Hepatocyte (in vitro differentiated cells): ENCODE data around the gene WDR19. TPM values are rescaled to one million over a fixed set of nuclear protein-coding genes. Genes with fewer than 3 reads are reported as not detected.
"Not testable (repeated sequence)": the region's sequence is repeated elsewhere in the genome, so short reads cannot be mapped to it uniquely, and the experiment has no call there.

ENCODE experiments used
- DNase-seq: peaks from one replicate; pipeline ENCODE4 v3.0.0-alpha.2; 2016; ENCODE audit warnings: low spot score
- H2AFZ ChIP-seq: fragments of 200-600 bp; sonication (generic); 2 replicates; pipeline ENCODE4 v1.6.0; 2016; ENCODE audit warnings: antibody characterized with exemption, mild to moderate bottlenecking
- H3K27ac ChIP-seq: fragments of 200-600 bp; sonication (generic); 2 replicates; pipeline ENCODE4 v1.5.1; 2016; ENCODE audit warnings: mild to moderate bottlenecking
- H3K27me3 ChIP-seq: fragments of 200-600 bp; sonication (generic); 2 replicates; pipeline ENCODE4 v1.6.1; 2016
- H3K36me3 ChIP-seq: fragments of 200-600 bp; sonication (generic); replicated peaks from 2 replicates; pipeline ENCODE4 v1.5.1; 2016; ENCODE audit warnings: low read depth; ENCODE audit not compliant: insufficient read depth
- H3K4me1 ChIP-seq: fragments of 200-600 bp; sonication (generic); 2 replicates; pipeline ENCODE4 v1.5.1; 2016; ENCODE audit warnings: mild to moderate bottlenecking, moderate library complexity; ENCODE audit not compliant: insufficient read depth
- H3K4me2 ChIP-seq: fragments of 200-600 bp; sonication (generic); 2 replicates; pipeline ENCODE4 v1.6.0; 2016
- H3K4me3 ChIP-seq: fragments of 200-600 bp; sonication (generic); 2 replicates; pipeline ENCODE4 v1.5.1; 2016; ENCODE audit warnings: mild to moderate bottlenecking
- H3K79me2 ChIP-seq: fragments of 200-600 bp; sonication (generic); 2 replicates; pipeline ENCODE4 v1.6.0; 2017; ENCODE audit warnings: mild to moderate bottlenecking
- H3K9me2 ChIP-seq: fragments of 200-600 bp; sonication (generic); replicated peaks from 2 replicates; pipeline ENCODE4 v1.6.0; 2017; ENCODE audit warnings: mild to moderate bottlenecking; ENCODE audit not compliant: insufficient read depth
- H3K9me3 ChIP-seq: fragments of 200-600 bp; sonication (generic); 2 replicates; pipeline ENCODE4 v1.5.1; 2016; ENCODE audit warnings: low read depth, mild to moderate bottlenecking
- H4K20me1 ChIP-seq: fragments of 200-600 bp; sonication (generic); 2 replicates; pipeline ENCODE4 v1.6.0; 2016; ENCODE audit warnings: mild to moderate bottlenecking; ENCODE audit not compliant: insufficient read depth, poor library complexity, severe bottlenecking
- EZH2 ChIP-seq: fragments of 200-600 bp; sonication (generic); IDR thresholded peaks from 2 replicates; pipeline ENCODE4 v1.6.1; 2016; ENCODE audit warnings: antibody characterized with exemption, mild to moderate bottlenecking, borderline replicate concordance
- EZH2phosphoT487 ChIP-seq: fragments of 200-600 bp; sonication (generic); IDR thresholded peaks from one replicate; pipeline ENCODE4 v1.6.1; 2018; ENCODE audit warnings: antibody characterized with exemption, mild to moderate bottlenecking, low read depth, moderate library complexity; ENCODE audit not compliant: unreplicated experiment, severe bottlenecking
- WGBS: methylation state at CpG from one replicate; pipeline ENCODE4 v1.1.6; 2016; ENCODE audit warnings: low lambda C conversion rate; ENCODE audit errors: missing lambda C conversion rate; 5-methylcytosine and 5-hydroxymethylcytosine counted together
- polyA plus RNA-seq: library from polyadenylated mRNA; unstranded; fragments of >200 nt; fragmentation: Nextera tagmentation; extraction: Ambion mirVana; gene quantifications from 2 replicates; pipeline ENCODE4 v1.2.1, GENCODE V29; 2016
- total RNA-seq: library from RNA; depleted of rRNA; stranded (reverse); fragments of >200 nt; gene quantifications from 2 replicates; pipeline ENCODE4 v1.2.3, GENCODE V29; 2014
- TF ChIP-seq, protein P1 (sequence below): fragments of 200-600 bp; sonication (generic); IDR thresholded peaks from 2 replicates; pipeline ENCODE4 v1.5.1; 2016; ENCODE audit warnings: antibody characterized with exemption, mild to moderate bottlenecking; ENCODE audit not compliant: poor library complexity

The WDR19 gene
- total and polyA plus RNA-seq, 2 experiments from 2014 or later = 13.6 to 30.3 TPM

DNA sequence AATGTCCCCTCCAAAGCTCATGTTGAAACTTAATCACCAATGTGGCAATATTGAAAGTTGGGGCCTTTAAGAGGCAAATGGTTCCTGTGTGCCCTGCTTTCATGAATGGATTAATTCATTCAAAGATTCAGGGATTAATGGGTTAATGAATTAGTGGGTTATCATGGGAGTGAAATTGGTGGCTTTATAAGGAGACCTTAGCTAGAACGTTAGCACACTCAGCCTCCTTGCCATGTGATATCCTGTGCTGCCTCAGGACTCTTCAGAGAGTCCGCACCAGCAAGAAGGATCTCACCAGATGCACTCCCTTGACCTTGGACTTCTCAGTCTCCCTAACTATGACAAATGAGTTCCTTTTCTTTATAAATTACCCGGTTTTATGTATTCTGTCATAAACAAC, 2.6 kb upstream of the WDR19 start:
- H2AFZ ChIP-seq = no peak overlapping the region
- no peaks in the 10 kb centered on the region for H3K27me3 ChIP-seq
- H4K20me1 ChIP-seq = no peaks in the 10 kb centered on the region
- no peak overlapping the region for H3K4me2 ChIP-seq
- 75% methylated on average over 3 of the region's 3 CpGs for WGBS
- peaks cover 6% of the 10 kb centered on the region for H3K4me1 ChIP-seq
- H3K79me2 ChIP-seq = peaks cover 5% of the 10 kb centered on the region
- DNase-seq = no peak
- no peaks in the 10 kb centered on the region for H3K9me2 ChIP-seq
- no peaks in the 10 kb centered on the region for H3K36me3 ChIP-seq
- no peaks in the 10 kb centered on the region for H3K9me3 ChIP-seq
- TF ChIP-seq EZH2phosphoT487 = no peak
- TF ChIP-seq EZH2 = no peak
- TF ChIP-seq, protein P1, sequence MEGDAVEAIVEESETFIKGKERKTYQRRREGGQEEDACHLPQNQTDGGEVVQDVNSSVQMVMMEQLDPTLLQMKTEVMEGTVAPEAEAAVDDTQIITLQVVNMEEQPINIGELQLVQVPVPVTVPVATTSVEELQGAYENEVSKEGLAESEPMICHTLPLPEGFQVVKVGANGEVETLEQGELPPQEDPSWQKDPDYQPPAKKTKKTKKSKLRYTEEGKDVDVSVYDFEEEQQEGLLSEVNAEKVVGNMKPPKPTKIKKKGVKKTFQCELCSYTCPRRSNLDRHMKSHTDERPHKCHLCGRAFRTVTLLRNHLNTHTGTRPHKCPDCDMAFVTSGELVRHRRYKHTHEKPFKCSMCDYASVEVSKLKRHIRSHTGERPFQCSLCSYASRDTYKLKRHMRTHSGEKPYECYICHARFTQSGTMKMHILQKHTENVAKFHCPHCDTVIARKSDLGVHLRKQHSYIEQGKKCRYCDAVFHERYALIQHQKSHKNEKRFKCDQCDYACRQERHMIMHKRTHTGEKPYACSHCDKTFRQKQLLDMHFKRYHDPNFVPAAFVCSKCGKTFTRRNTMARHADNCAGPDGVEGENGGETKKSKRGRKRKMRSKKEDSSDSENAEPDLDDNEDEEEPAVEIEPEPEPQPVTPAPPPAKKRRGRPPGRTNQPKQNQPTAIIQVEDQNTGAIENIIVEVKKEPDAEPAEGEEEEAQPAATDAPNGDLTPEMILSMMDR = no peak
- H3K27ac ChIP-seq = no peak overlapping the region
- no peak overlapping the region for H3K4me3 ChIP-seq

DNA sequence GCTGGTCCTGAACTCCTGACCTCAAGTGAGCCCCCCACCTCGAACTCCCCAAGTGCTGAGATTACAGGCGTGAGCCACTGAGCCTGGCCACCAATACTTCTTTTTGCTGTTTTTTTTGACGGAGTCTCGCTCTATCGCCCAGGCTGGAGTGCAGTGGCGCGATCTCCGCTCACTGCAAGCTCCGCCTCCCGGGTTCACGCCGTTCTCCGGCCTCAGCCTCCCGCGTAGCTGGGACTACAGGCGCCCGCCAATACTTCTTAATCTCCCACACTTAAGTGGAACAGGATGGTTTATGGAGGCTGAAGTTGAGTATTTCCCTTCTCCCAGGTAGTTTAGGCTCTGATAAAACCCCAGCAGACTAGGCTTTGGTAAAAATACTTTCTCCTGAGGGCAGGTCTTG, 1.7 kb upstream of the WDR19 start:
- H3K79me2 ChIP-seq, H2AFZ ChIP-seq, DNase-seq, H3K9me2 ChIP-seq, H3K27ac ChIP-seq, H3K4me3 ChIP-seq, H3K4me1 ChIP-seq, H4K20me1 ChIP-seq, H3K36me3 ChIP-seq, H3K27me3 ChIP-seq, H3K4me2 ChIP-seq, H3K9me3 ChIP-seq: not testable (repeated sequence)
- 97% methylated on average over 17 of the region's 17 CpGs for WGBS

DNA sequence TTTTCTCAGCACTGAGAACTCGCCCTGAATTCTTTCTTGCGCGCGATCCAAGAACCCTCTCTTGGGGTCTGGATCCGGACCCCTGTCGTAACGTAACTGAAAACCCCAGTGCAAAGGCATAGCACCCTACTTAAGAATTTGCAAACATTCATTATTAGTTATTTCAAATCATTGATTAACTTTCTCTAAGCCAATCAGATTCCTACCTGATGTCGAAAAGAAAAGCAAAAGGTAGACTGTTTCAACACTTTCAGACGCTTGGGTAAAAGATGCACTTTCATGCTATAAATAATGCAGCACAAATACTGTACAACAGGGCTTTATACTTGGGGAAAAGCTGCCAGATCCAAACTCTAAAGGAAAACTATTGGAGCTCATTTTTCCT, 817 bp upstream of the WDR19 start:
- Histone ChIP-seq H3K79me2 (peaks cover 5% of the 10 kb centered on the region), H3K4me3 (no peak overlapping the region), H3K27ac (peak overlapping the region; percentile 4), H3K36me3 (no peaks in the 10 kb centered on the region), H2AFZ (peak overlapping the region; percentile 41), H3K9me3 (no peaks in the 10 kb centered on the region), H3K4me1 (peaks cover 6% of the 10 kb centered on the region), H3K9me2 (no peaks in the 10 kb centered on the region), H3K4me2 (peak overlapping the region; percentile 70), H3K27me3 (no peaks in the 10 kb centered on the region), H4K20me1 (no peaks in the 10 kb centered on the region)
- TF ChIP-seq EZH2phosphoT487 (no peak), EZH2 (no peak)
- TF ChIP-seq, protein P1 = no peak
- WGBS = 92% methylated on average over 9 of the region's 9 CpGs
- no peak for DNase-seq

DNA sequence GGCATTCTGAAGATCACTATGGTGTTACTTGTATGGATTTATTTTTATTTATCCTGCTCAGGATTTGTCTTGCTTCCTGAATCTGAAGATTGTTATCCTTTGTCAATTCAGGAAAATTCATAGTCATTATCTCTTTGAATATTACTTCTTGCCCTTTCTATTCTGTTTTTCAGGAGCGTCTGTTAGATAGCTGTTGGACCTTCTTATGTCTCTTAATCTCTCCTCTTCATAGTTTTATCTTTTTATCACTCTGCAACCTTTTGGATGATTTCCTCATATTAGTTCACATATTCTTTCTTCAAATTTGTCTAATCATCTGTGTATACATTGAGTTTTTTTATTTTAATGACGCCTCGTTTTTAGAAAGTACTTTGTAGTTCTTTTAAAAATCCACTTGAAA, 19.6 kb downstream of the WDR19 start:
- WGBS = 96% methylated on average over 3 of the region's 3 CpGs

More for the DNA sequence above, 19.6 kb downstream of the WDR19 start:
- DNase-seq = no peak
- H2AFZ ChIP-seq = no peak overlapping the region
- H3K27ac ChIP-seq = no peak overlapping the region
- no peaks in the 10 kb centered on the region for H3K79me2 ChIP-seq
- H4K20me1 ChIP-seq = no peaks in the 10 kb centered on the region
- no peak overlapping the region for H3K4me2 ChIP-seq
- no peaks in the 10 kb centered on the region for H3K36me3 ChIP-seq
- no peaks in the 10 kb centered on the region for H3K9me2 ChIP-seq
- TF ChIP-seq, protein P1 = no peak
- TF ChIP-seq EZH2 = no peak
- no peak for TF ChIP-seq EZH2phosphoT487
- H3K4me3 ChIP-seq = no peak overlapping the region
- no peaks in the 10 kb centered on the region for H3K27me3 ChIP-seq
- no peaks in the 10 kb centered on the region for H3K9me3 ChIP-seq
- no peaks in the 10 kb centered on the region for H3K4me1 ChIP-seq
